HepG2 (cell line): ENCODE measurements around the gene M1AP. TPM values are rescaled to one million over a fixed set of nuclear protein-coding genes. Genes with fewer than 3 reads are reported as not detected.

ENCODE experiments used
- ATAC-seq: fragments of 200-7000 bp; cut with Tn5 transposase; 3 replicates; pipeline ENCODE4 v1.9.1; 2020; ENCODE audit warnings: mild to moderate bottlenecking, moderate library complexity
- BruUV-seq: library from RNA; stranded (reverse); fragments of 400-500 nt; replicated peaks from 2 replicates; lab custom pipeline; 2021; lab: Mats Ljungman, UMichigan
- CTCF ChIA-PET: fragments of 300-600 bp; formaldehyde crosslinking; extraction: SDS; loops from one replicate; lab custom pipeline; 2021; ENCODE audit warnings: low total read pairs, inconsistent platforms, low intra/inter-chr PET ratio; lab: Yijun Ruan, JAX
- POLR2A ChIA-PET: fragments of 350-600 bp; sonication (Branson Sonifier 250); formaldehyde crosslinking; loops from one replicate; lab custom pipeline; 2020; ENCODE audit warnings: antibody characterized with exemption, inconsistent platforms; lab: Yijun Ruan, JAX
- DNase-seq: peaks from one replicate; pipeline ENCODE4 v3.0.0-alpha.2; 2015; ENCODE audit warnings: low spot score
- FAIRE-seq: peaks from 3 replicates; lab custom pipeline; 2011; peaks lifted over from hg19 to GRCh38; lab: Jason Lieb, UNC
- H2AFZ ChIP-seq: one replicate; pipeline ENCODE4 v1.6.1; 2011; ENCODE audit warnings: low read length, inconsistent platforms
- H3K27ac ChIP-seq: fragments of 300-600 bp; 3 replicates; pipeline ENCODE4 v1.8.0; 2011; ENCODE audit warnings: mixed run types, mild to moderate bottlenecking, mixed read lengths, low read length, inconsistent platforms; ENCODE audit not compliant: insufficient read depth; ENCODE audit errors: extremely low read length
- H3K27me3 ChIP-seq, 2 experiments: fragments of 200-600 bp in 1 of 2; 2 replicates in 1 of 2; 3 replicates in 1 of 2; pipeline versions ENCODE4 v1.6.0 to v1.8.0; 2011; ENCODE audit warnings: low read length in 2 of 2, mild to moderate bottlenecking in 2 of 2, moderate library complexity in 2 of 2, inconsistent platforms in 1 of 2; ENCODE audit not compliant: insufficient read depth in 2 of 2, control insufficient read depth in 1 of 2
- H3K36me3 ChIP-seq, 2 experiments: fragments of 200-600 bp in 1 of 2; replicated peaks in 1 of 2; 2 replicates in 1 of 2; 3 replicates in 1 of 2; pipeline versions ENCODE4 v1.5.1 to v1.8.0; 2011; ENCODE audit warnings: low read length in 2 of 2, inconsistent platforms in 1 of 2; ENCODE audit not compliant: insufficient read depth in 2 of 2, control insufficient read depth in 1 of 2
- H3K4me1 ChIP-seq: 2 replicates; pipeline ENCODE4 v1.5.1; 2012; ENCODE audit warnings: low read length, inconsistent platforms; ENCODE audit not compliant: insufficient read depth
- H3K4me2 ChIP-seq: 2 replicates; pipeline ENCODE4 v1.6.0; 2011; ENCODE audit warnings: low read depth, low read length, inconsistent platforms
- H3K4me3 ChIP-seq, 3 experiments: fragments of 200-600 bp in 1 of 3; sonication (generic), shearing (Covaris generic) in 1 of 3; replicated peaks in 1 of 3; 2 replicates each; pipeline ENCODE4 v1.5.1; 2011 to 2016; ENCODE audit warnings: low read length in 3 of 3, inconsistent platforms in 2 of 3, low read depth in 2 of 3, mild to moderate bottlenecking in 2 of 3, control low read depth in 1 of 3, mixed read lengths in 1 of 3; ENCODE audit not compliant: insufficient read depth in 1 of 3
- H3K79me2 ChIP-seq: one replicate; pipeline ENCODE4 v1.6.1; 2011; ENCODE audit warnings: low read length, inconsistent platforms; ENCODE audit not compliant: insufficient read depth
- H3K9ac ChIP-seq: 2 replicates; pipeline ENCODE4 v1.6.0; 2011; ENCODE audit warnings: mild to moderate bottlenecking, low read depth, low read length, inconsistent platforms; ENCODE audit not compliant: insufficient read depth
- H3K9me3 ChIP-seq: 2 replicates; pipeline ENCODE4 v1.5.1; 2012; ENCODE audit warnings: mild to moderate bottlenecking, low read length
- H4K20me1 ChIP-seq: 2 replicates; pipeline ENCODE4 v1.6.0; 2011; ENCODE audit warnings: inconsistent platforms, mild to moderate bottlenecking, low read length, moderate library complexity; ENCODE audit not compliant: insufficient read depth
- EED ChIP-seq: sonication (generic); formaldehyde crosslinking; IDR thresholded peaks from 2 replicates; pipeline ENCODE4 v1.5.0; 2020; ENCODE audit warnings: mild to moderate bottlenecking, missing genetic modification reagents
- FOXA3 ChIP-seq: IDR thresholded peaks from 2 replicates; pipeline ENCODE4 v1.6.1; 2016; ENCODE audit warnings: missing genetic modification reagents, missing compliant biosample characterization
- GPN1 ChIP-seq: sonication (generic); formaldehyde crosslinking; IDR thresholded peaks from 2 replicates; pipeline ENCODE4 v1.5.1; 2020; ENCODE audit warnings: missing genetic modification reagents, borderline replicate concordance
- NFATC3 ChIP-seq: sonication (generic); formaldehyde crosslinking; IDR thresholded peaks from 2 replicates; pipeline ENCODE4 v1.5.1; 2020; ENCODE audit warnings: mild to moderate bottlenecking, missing genetic modification reagents
- PITX1 ChIP-seq: sonication (generic); formaldehyde crosslinking; IDR thresholded peaks from 2 replicates; pipeline ENCODE4 v1.5.1; 2020; ENCODE audit warnings: mild to moderate bottlenecking, missing genetic modification reagents
- REXO4 ChIP-seq: sonication (generic); formaldehyde crosslinking; IDR thresholded peaks from 2 replicates; pipeline ENCODE4 v1.8.0; 2022; ENCODE audit warnings: missing genetic modification reagents, mild to moderate bottlenecking, borderline replicate concordance
- RXRA ChIP-seq: sonication (generic); formaldehyde crosslinking; IDR thresholded peaks from 2 replicates; pipeline ENCODE4 v1.5.1; 2020; ENCODE audit warnings: missing genetic modification reagents
- ZBTB20 ChIP-seq: sonication (generic); formaldehyde crosslinking; IDR thresholded peaks from 2 replicates; pipeline ENCODE4 v1.8.1; 2023; ENCODE audit warnings: missing genetic modification reagents, low read depth, mild to moderate bottlenecking, borderline replicate concordance
- ZBTB38 ChIP-seq: sonication (generic); formaldehyde crosslinking; IDR thresholded peaks from 2 replicates; pipeline ENCODE4 v1.5.1; 2020; ENCODE audit warnings: mild to moderate bottlenecking, missing genetic modification reagents
- ZHX1 ChIP-seq: sonication (generic); formaldehyde crosslinking; IDR thresholded peaks from 2 replicates; pipeline ENCODE4 v1.8.1; 2022; ENCODE audit warnings: low read depth, mild to moderate bottlenecking, missing genetic modification reagents
- ZNF337 ChIP-seq: sonication (generic); formaldehyde crosslinking; IDR thresholded peaks from 2 replicates; pipeline ENCODE4 v1.5.1; 2020; ENCODE audit warnings: missing genetic modification reagents, low read depth, mild to moderate bottlenecking, borderline replicate concordance
- ZNF713 ChIP-seq: sonication (generic); formaldehyde crosslinking; IDR thresholded peaks from 2 replicates; pipeline ENCODE4 v1.4.0; 2020; ENCODE audit warnings: mild to moderate bottlenecking, missing genetic modification reagents
- ZNF781 ChIP-seq: sonication (generic); formaldehyde crosslinking; IDR thresholded peaks from 2 replicates; pipeline ENCODE4 v1.5.1; 2020; ENCODE audit warnings: borderline replicate concordance, mild to moderate bottlenecking, missing genetic modification reagents; ENCODE audit errors: not compliant biosample characterization
- WGBS: methylation state at CpG from one replicate; pipeline ENCODE4 v1.1.6; 2017; ENCODE audit warnings: low lambda C conversion rate; 5-methylcytosine and 5-hydroxymethylcytosine counted together
- in situ Hi-C: cut with HindIII; loops from 2 replicates; pipeline ENCODE4 v1.10.0; 2017; ENCODE audit warnings: low pct_unique_long_range_greater_than_20kb; ENCODE audit not compliant: extremely low pct_ligation_motif_present
- intact Hi-C: fragments of 100-400 bp; cut with micrococcal nuclease; formaldehyde crosslinking; loops from one replicate; pipeline ENCODE4 v1.10.0; 2022; ENCODE audit not compliant: unreplicated experiment
- polyA plus RNA-seq, 8 experiments: library from polyadenylated mRNA; depleted of rRNA in 3 of 8; stranded (reverse) in 7 of 8; unstranded in 1 of 8; fragments of >200 nt; fragmentation: Illumina TruSeq in 4 of 8; extraction: Trizol in 4 of 8; gene quantifications; 2 replicates each; pipeline versions ENCODE4 v1.2.1 to v1.2.3, GENCODE V29; 2011 to 2016; ENCODE audit warnings: low read depth in 4 of 8, missing spikeins in 1 of 8, mixed read lengths in 1 of 8; ENCODE audit not compliant: insufficient read depth in 1 of 8
- total RNA-seq, 5 experiments: library from RNA; depleted of rRNA; stranded (reverse); fragments of >200 nt; fragmentation: Illumina TruSeq; extraction: Trizol; gene quantifications; 2 replicates each; pipeline ENCODE4 v1.2.3, GENCODE V29; 2016; ENCODE audit warnings: low read depth in 1 of 5
- TF ChIP-seq, protein P1 (sequence below): sonication (generic); formaldehyde crosslinking; IDR thresholded peaks from 2 replicates; pipeline ENCODE4 v1.5.0; 2020; ENCODE audit warnings: missing genetic modification reagents
- TF ChIP-seq, protein P2 (sequence below): sonication (generic); formaldehyde crosslinking; IDR thresholded peaks from 2 replicates; pipeline ENCODE4 v1.8.1; 2023; ENCODE audit warnings: mild to moderate bottlenecking, missing genetic modification reagents
- TF ChIP-seq, protein P3 (sequence below): sonication (generic); formaldehyde crosslinking; IDR thresholded peaks from 2 replicates; pipeline ENCODE4 v1.4.0; 2020; ENCODE audit warnings: missing genetic modification reagents

Gene M1AP
- total and polyA plus RNA-seq, 2 of the 13 experiments (the other 11 are each of a cell fraction or from before 2014, with no cell fraction given), result not detected

DNA sequence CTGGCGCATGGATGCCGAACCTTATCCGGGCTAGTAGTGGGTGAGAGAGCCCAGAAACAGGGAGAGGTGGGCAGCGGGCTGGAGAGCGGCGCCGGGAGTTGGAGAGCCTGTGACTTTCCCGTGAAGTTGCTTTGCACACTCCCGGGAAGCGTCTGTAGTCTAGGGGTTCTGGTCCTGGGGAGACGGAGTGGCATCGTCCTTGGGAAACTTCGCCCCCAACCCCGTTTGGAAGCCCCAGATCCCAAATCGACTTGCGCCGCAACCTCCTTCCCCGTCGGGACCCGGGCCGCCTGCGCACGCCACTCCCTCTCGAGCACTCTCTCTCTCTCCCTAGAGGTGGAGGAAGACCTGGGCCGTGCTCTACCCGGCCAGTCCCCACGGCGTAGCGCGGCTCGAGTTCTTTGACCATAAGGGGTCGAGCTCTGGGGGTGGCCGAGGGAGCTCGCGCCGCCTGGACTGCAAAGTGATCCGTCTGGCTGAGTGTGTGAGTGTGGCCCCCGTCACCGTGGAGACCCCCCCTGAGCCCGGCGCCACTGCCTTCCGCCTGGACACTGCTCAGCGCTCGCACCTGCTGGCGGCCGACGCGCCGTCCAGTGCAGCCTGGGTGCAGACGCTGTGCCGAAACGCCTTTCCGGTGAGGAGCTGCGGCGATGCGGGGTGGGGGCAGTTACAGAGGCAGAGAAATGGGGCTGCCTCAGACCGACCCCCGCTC, 93.2 kb downstream of the M1AP start:
- peak overlapping the region in 1 of 3 experiments; percentile 69; a peak in 1 of 6 replicates for H3K4me3 ChIP-seq
- H3K27ac ChIP-seq, result no peak overlapping the region
- no peak for FAIRE-seq
- H3K9me3 ChIP-seq, result no peaks in the 10 kb centered on the region
- intact Hi-C loops, result no loop called here
- peaks cover 6 to 26% of the 10 kb centered on the region in 2 experiments; a peak in 2 of 5 replicates for H3K27me3 ChIP-seq
- CTCF ChIA-PET, result no interaction called here
- in situ Hi-C loops, result no loop called here
- POLR2A ChIA-PET, result no interaction called here
- DNase-seq, result no peak
- 81% methylated on average over 54 of the region's 58 CpGs for WGBS
- H3K4me1 ChIP-seq, result peaks cover 61% of the 10 kb centered on the region
- no TSS peak for BruUV-seq
- H3K79me2 ChIP-seq, result no peaks in the 10 kb centered on the region
- H3K4me2 ChIP-seq, result peak overlapping the region; percentile 92; the same call in 1 of the 2 replicates
- no peaks in the 10 kb centered on the region for H3K36me3 ChIP-seq
- no peak overlapping the region for H3K9ac ChIP-seq
- H4K20me1 ChIP-seq, result no peaks in the 10 kb centered on the region
- no peak for ATAC-seq
- no peak overlapping the region for H2AFZ ChIP-seq
- TF ChIP-seq EED, result 0 out of 2 replicates have a peak, but pooled peaks have one; percentile 4
- 0 out of 2 replicates have a peak, but pooled peaks have one; percentile 23 for TF ChIP-seq PITX1 (CRISPR knock-in tag)
- no peak for TF ChIP-seq FOXA3 (CRISPR knock-in tag)
- TF ChIP-seq NFATC3 (CRISPR knock-in tag), result no peak
- TF ChIP-seq ZHX1, result 0 out of 2 replicates have a peak, but pooled peaks have one; percentile 38
- TF ChIP-seq ZBTB20, result no peak
- TF ChIP-seq, protein P1, sequence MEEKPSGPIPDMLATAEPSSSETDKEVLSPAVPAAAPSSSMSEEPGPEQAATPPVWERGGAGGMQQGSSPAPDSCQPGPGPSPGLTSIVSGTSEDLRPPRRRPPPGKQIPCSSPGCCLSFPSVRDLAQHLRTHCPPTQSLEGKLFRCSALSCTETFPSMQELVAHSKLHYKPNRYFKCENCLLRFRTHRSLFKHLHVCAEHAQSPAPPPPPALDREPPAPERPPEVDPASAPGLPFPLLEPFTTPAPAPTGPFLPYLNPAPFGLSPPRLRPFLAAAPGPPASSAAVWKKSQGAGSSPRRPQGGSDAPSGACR, result no peak
- TF ChIP-seq, protein P2, sequence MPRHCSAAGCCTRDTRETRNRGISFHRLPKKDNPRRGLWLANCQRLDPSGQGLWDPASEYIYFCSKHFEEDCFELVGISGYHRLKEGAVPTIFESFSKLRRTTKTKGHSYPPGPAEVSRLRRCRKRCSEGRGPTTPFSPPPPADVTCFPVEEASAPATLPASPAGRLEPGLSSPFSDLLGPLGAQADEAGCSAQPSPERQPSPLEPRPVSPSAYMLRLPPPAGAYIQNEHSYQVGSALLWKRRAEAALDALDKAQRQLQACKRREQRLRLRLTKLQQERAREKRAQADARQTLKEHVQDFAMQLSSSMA, result no peak
- TF ChIP-seq, protein P3, sequence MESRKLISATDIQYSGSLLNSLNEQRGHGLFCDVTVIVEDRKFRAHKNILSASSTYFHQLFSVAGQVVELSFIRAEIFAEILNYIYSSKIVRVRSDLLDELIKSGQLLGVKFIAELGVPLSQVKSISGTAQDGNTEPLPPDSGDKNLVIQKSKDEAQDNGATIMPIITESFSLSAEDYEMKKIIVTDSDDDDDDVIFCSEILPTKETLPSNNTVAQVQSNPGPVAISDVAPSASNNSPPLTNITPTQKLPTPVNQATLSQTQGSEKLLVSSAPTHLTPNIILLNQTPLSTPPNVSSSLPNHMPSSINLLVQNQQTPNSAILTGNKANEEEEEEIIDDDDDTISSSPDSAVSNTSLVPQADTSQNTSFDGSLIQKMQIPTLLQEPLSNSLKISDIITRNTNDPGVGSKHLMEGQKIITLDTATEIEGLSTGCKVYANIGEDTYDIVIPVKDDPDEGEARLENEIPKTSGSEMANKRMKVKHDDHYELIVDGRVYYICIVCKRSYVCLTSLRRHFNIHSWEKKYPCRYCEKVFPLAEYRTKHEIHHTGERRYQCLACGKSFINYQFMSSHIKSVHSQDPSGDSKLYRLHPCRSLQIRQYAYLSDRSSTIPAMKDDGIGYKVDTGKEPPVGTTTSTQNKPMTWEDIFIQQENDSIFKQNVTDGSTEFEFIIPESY (CRISPR knock-in tag), result peak; percentile 59
- TF ChIP-seq RXRA (CRISPR knock-in tag), result 0 out of 2 replicates have a peak, but pooled peaks have one; percentile 14
- 0 out of 2 replicates have a peak, but pooled peaks have one; percentile 24 for TF ChIP-seq REXO4 (CRISPR knock-in tag)
- no peak for TF ChIP-seq ZNF781
- 0 out of 2 replicates have a peak, but pooled peaks have one; percentile 42 for TF ChIP-seq ZNF713
- peak; percentile 71 for TF ChIP-seq ZBTB38 (CRISPR knock-in tag)
- no peak for TF ChIP-seq ZNF337
- no peak for TF ChIP-seq GPN1
